Tibial nerve (tissue), 3 donors: ENCODE data around the gene PPM1H.

ENCODE experiments used
- POLR2A ChIP-seq, 2 donors: fragments of 450-650 bp; IDR thresholded peaks; one replicate each; pipeline ENCODE4 v1.6.1; 2017; ENCODE audit warnings: antibody characterized with exemption in 2 of 2, mild to moderate bottlenecking in 2 of 2, moderate library complexity in 2 of 2
- TF ChIP-seq, protein P1 (sequence below), 5 experiments: fragments of 200-600 bp in 3 of 5; fragments of 450-650 bp in 2 of 5; sonication (generic) in 3 of 5; IDR thresholded peaks; one replicate each; pipeline ENCODE4 v1.5.1; 2016 to 2019; ENCODE audit warnings: antibody characterized with exemption in 5 of 5, mild to moderate bottlenecking in 3 of 5, moderate library complexity in 2 of 5

DNA sequence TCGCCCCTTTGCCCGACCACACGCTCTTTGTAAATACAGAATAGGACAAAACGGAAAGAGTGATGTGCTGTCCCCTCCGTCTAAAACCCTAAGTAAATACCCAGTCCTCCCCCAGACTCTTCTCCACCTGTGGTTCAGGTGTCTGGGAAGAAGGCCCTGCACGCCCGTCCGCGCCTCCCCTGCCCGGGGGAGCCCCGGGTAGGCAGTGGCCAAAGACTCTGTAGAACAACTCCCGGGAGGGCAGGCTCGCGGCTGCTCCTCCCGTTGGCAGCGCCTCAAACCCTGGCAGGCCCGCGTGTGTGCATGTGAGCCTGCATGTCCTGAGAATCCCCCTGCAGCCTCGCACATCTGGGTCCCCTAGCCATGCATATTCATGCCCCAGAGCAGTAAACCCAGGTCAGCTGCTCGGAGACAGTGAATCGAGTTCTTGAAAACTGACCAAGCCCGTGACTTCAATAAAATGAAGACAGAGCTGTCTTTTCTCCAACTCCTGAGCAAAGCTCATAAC, 302.5 kb downstream of the PPM1H start:
- TF ChIP-seq, protein P1, sequence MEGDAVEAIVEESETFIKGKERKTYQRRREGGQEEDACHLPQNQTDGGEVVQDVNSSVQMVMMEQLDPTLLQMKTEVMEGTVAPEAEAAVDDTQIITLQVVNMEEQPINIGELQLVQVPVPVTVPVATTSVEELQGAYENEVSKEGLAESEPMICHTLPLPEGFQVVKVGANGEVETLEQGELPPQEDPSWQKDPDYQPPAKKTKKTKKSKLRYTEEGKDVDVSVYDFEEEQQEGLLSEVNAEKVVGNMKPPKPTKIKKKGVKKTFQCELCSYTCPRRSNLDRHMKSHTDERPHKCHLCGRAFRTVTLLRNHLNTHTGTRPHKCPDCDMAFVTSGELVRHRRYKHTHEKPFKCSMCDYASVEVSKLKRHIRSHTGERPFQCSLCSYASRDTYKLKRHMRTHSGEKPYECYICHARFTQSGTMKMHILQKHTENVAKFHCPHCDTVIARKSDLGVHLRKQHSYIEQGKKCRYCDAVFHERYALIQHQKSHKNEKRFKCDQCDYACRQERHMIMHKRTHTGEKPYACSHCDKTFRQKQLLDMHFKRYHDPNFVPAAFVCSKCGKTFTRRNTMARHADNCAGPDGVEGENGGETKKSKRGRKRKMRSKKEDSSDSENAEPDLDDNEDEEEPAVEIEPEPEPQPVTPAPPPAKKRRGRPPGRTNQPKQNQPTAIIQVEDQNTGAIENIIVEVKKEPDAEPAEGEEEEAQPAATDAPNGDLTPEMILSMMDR (IDR thresholded peaks at IDR 0.05): no peak
- TF ChIP-seq POLR2A (IDR thresholded peaks at IDR 0.05): no peak
